Psoas muscle (tissue), 8 donors: ENCODE measurements around the gene GORAB. TPM values are rescaled to one million over a fixed set of nuclear protein-coding genes. Genes with fewer than 3 reads are reported as not detected.

ENCODE experiments used
- ATAC-seq, 4 donors: fragments of 200-7000 bp; cut with Tn5 transposase; one replicate each; pipeline ENCODE4 v1.9.1; 2020; ENCODE audit warnings: moderate library complexity in 3 of 4, mild to moderate bottlenecking in 2 of 4
- DNase-seq, 2 donors: peaks; one replicate each; pipeline ENCODE4 v3.0.0-alpha.2; 2020
- H3K27ac ChIP-seq: fragments of 200-600 bp; one replicate; pipeline ENCODE4 v1.8.0; 2022
- H3K27me3 ChIP-seq, 3 donors: fragments of 200-600 bp in 1 of 3; one replicate each; pipeline versions ENCODE4 v1.6.1 to v1.8.0; 2013 to 2022; ENCODE audit warnings: low read length in 2 of 3, mild to moderate bottlenecking in 2 of 3, moderate library complexity in 1 of 3; ENCODE audit not compliant: insufficient read depth in 3 of 3
- H3K36me3 ChIP-seq, 2 donors: fragments of 200-600 bp in 1 of 2; one replicate each; pipeline versions ENCODE4 v1.6.1 to v1.8.0; 2013 to 2022; ENCODE audit warnings: low read depth in 1 of 2, mild to moderate bottlenecking in 1 of 2, moderate library complexity in 1 of 2; ENCODE audit not compliant: insufficient read depth in 1 of 2
- H3K4me1 ChIP-seq: fragments of 200-600 bp; one replicate; pipeline ENCODE4 v1.8.0; 2022
- H3K4me3 ChIP-seq: fragments of 200-600 bp; one replicate; pipeline ENCODE4 v1.8.0; 2022; ENCODE audit warnings: mild to moderate bottlenecking
- H3K9me3 ChIP-seq: fragments of 200-600 bp; one replicate; pipeline ENCODE4 v1.8.0; 2022
- CTCF ChIP-seq: fragments of 200-600 bp; IDR thresholded peaks from one replicate; pipeline ENCODE4 v1.8.0; 2022; ENCODE audit warnings: antibody characterized with exemption
- WGBS, 3 donors: extraction: QIAGEN DNeasy Blood & Tissue Kit; methylation state at CpG; one replicate each; pipeline versions ENCODE4 v1.1.6 to v1.1.7; 2013; 5-methylcytosine and 5-hydroxymethylcytosine counted together
- intact Hi-C, 2 donors: fragments of 100-400 bp; cut with DNase I; formaldehyde crosslinking; loops; one replicate each; pipeline versions ENCODE4 v1.11.0 to v1.14.2; 2022
- polyA plus RNA-seq, 3 donors: library from polyadenylated mRNA; stranded (reverse); fragments of 200-250 nt; gene quantifications; one replicate each; pipeline ENCODE4 v1.2.3, GENCODE V29; 2013
- total RNA-seq, 4 donors: library from RNA; stranded (reverse); fragmentation: NEBNext Ultra II Directional in 2 of 4; extraction: Animal tissue kit (Norgen Biotek cat#: 25700) in 2 of 4; gene quantifications; one replicate each; pipeline versions ENCODE4 v1.2.1 to v1.2.4, GENCODE V29; 2021 to 2023
- donor health status: healthy with polysubstance abuse.
- donor health status: DM: no; HTN: no; CAD: no; lungs with moderate emphysema.
- donor health status: Bipolar disorder and iron deficiency.
- donor health status: healthy.
- donor health status: DM: yes; HTN: yes; CAD: no.
- donor health status: DM: no; HTN: no; CAD: no.
- donor health status: DM: no; HTN: no; CAD: no.
- donor health status: DM: yes; HTN: yes; CAD: no.

Gene GORAB
- total and polyA plus RNA-seq, 7 donors, result 2.3 to 7.8 (median 2.6) TPM

DNA sequence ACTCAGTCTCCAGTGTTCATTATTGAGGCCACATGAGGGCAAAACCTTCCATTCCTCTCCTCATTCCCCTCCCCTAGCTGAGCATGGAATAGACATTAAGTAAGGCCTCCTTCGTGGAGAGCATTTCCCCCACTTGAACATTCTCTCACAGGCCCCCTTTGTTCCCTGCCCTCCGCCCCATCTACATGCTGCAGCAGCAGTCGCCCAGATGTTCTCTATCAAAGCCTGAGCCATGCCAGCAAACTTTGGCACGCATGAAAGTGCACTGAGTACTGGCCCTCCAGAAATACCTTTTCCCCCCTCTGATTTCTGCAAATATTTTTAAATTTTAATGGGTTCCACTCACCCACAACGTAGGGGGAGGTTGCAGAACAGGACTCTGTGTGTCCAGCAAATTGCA lies 20.9 kb upstream of the GORAB start:
- Histone ChIP-seq H3K4me1 (no peaks in the 10 kb centered on the region), H3K9me3 (no peaks in the 10 kb centered on the region), H3K27ac (no peak overlapping the region), H3K27me3 (no peaks in the 10 kb centered on the region), H3K36me3 (no peaks in the 10 kb centered on the region), H3K4me3 (no peak overlapping the region)
- DNase-seq (no peak), ATAC-seq (no peak)
- intact Hi-C loops, result no loop called here
- 44 to 58% (median 52%) methylated on average over 5 of the region's 5 CpGs for WGBS, 3 donors
- no peak for TF ChIP-seq CTCF

DNA sequence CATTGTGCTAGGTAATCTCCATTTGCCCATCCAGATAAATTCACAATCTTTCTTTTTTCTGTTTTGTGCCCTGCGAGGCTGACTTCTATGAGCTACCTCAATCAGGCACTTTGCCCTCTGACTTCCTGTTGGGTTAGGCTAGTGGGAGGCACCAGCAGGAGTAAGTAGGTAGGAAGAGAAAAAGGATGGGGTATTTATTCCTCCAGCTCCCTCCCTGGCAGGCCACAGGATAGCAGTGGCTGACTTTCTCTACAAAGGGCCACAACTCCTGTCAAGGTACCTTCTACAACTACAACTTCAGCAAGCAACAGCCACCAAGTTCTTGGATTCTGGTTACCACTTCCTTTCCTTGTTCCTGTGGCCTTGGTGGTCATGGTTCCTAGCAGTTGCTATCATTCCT lies 18.8 kb upstream of the GORAB start:
- ATAC-seq (no peak), DNase-seq (no peak)
- no peak overlapping the region for H3K4me3 ChIP-seq
- no peak for TF ChIP-seq CTCF
- H3K27me3 ChIP-seq, result no peaks in the 10 kb centered on the region
- H3K36me3 ChIP-seq, result no peaks in the 10 kb centered on the region
- 43 to 95% (median 47%) methylated on average over 1 of the region's 1 CpG for WGBS, 3 donors
- no peaks in the 10 kb centered on the region for H3K9me3 ChIP-seq
- H3K4me1 ChIP-seq, result no peaks in the 10 kb centered on the region
- intact Hi-C loops, result no loop called here
- H3K27ac ChIP-seq, result no peak overlapping the region

DNA sequence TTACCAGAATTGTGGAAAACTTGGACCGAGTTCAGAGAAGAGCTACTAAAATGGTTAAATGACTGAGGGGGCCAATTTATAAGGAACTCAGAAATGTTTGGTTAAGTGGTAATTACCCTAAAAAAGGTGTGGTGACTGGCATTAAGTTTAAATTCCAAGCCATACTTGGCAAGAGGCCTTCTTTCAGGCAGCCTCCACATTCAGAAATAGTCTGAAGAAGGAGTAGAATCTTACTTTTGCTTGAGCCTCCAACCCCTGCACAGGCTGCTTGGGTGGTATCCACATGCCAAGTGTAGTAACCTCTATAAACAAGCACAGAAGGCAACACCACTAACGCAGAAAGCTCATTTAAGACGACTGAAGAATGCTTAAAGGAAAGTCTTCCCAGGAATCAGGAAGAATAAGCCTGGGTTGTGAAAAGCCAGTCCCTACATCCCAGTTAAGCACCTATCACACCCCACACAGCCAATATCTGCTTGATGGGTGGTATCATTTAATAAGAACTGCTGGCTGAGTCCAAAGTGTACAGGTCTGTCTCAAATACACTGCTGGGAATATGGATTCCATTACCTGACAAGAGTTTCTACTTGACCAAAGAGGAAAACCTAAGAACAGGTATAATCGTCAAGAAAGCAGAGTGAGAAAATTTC lies 13.7 kb upstream of the GORAB start:
- intact Hi-C loops, result no loop called here
- Histone ChIP-seq H3K36me3 (no peaks in the 10 kb centered on the region), H3K27me3 (no peaks in the 10 kb centered on the region), H3K27ac (no peak overlapping the region), H3K9me3 (no peaks in the 10 kb centered on the region), H3K4me1 (no peaks in the 10 kb centered on the region), H3K4me3 (no peak overlapping the region)
- ATAC-seq (no peak), DNase-seq (no peak)
- no peak for TF ChIP-seq CTCF
- WGBS, 3 donors, result 84 to 93% (median 92%) methylated on average over 4 of the region's 4 CpGs

DNA sequence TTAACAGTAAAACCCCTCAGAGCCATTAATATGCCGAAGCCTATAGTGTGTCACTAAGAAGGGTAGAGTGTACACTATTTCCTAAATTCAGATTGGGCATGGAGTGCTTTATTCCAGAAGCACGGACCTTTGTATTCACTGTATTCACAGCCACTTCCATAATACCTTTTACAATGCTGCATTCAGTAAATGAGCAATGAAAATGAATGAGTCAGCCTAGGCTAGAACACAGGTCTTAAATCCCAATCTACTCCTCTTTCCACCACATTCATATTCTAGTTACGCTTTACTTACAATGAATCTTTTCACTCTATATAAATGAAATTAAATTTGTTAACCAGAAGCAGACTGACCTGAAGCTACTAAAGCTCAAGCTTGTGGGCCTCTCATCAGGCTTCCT lies 13.0 kb upstream of the GORAB start:
- intact Hi-C loops, result no loop called here
- DNase-seq, result no peak
- no peaks in the 10 kb centered on the region for H3K27me3 ChIP-seq
- no peak for TF ChIP-seq CTCF
- 88 to 91% (median 91%) methylated on average over 3 of the region's 3 CpGs for WGBS, 3 donors
- no peak overlapping the region for H3K27ac ChIP-seq
- no peaks in the 10 kb centered on the region for H3K9me3 ChIP-seq
- H3K36me3 ChIP-seq, result no peaks in the 10 kb centered on the region
- ATAC-seq, result no peak
- no peaks in the 10 kb centered on the region for H3K4me1 ChIP-seq
- H3K4me3 ChIP-seq, result no peak overlapping the region

DNA sequence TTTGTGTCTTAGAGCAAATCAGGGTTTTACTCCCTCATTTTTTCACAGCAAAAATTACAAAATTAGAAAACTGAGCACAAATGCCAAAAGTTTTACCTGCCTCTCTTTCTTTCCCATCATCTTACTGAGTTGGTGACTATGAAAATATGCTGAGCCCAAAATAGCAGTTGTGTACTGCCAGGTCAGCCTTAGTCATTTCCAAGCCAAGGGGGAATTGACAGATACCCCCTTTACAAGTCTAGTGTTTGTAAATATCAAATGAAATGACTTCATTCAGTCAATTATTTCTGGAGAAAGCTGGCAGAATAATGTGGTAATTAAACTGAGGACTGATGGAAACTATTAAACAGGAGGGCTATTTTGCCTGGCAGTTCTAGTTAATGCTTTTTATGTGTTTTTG lies 11.4 kb upstream of the GORAB start:
- intact Hi-C loops, result no loop called here
- H3K4me1 ChIP-seq, result no peaks in the 10 kb centered on the region
- H3K27ac ChIP-seq, result no peak overlapping the region
- no peak for DNase-seq
- no peak for TF ChIP-seq CTCF
- no peaks in the 10 kb centered on the region for H3K27me3 ChIP-seq
- ATAC-seq, result no peak
- H3K9me3 ChIP-seq, result no peaks in the 10 kb centered on the region
- no peak overlapping the region for H3K4me3 ChIP-seq
- H3K36me3 ChIP-seq, result no peaks in the 10 kb centered on the region
